ENCODE data around the gene CTSC. TPM values are rescaled to one million over a fixed set of nuclear protein-coding genes. Genes with fewer than 3 reads are reported as not detected.

The CTSC gene
- polyA plus RNA-seq, 1 of the 3 experiments (the other 2 are of a cell fraction) = 104 TPM

- Histone ChIP-seq H3K9ac (no peak overlapping the region), H3K9me2 (no peaks in the 10 kb centered on the region), H4K20me1 (ENCODE audit: insufficient read depth) (no peaks in the 10 kb centered on the region), H3K4me2 (no peak overlapping the region), H3K4me1 (ENCODE audit: control insufficient read depth in 1 of 2, insufficient read depth in 2 of 2, low read depth in 1 of 2, low read length in 1 of 2) (no peaks in the 10 kb centered on the region), H3K27me3 (ENCODE audit: insufficient read depth) (no peaks in the 10 kb centered on the region), H2AFZ (ENCODE audit: low read depth) (no peak overlapping the region), H3F3A (replicated peaks; ENCODE audit: insufficient read depth) (no peaks in the 10 kb centered on the region), H3K79me2 (ENCODE audit: insufficient read depth) (no peaks in the 10 kb centered on the region; the same call in 1 of the 2 replicates), H3K9me3 (no peaks in the 10 kb centered on the region), H3K4me3 (ENCODE audit: low read depth in 2 of 2, low read length in 1 of 2) (no peak overlapping the region), H3K36me3 (replicated peaks in 1 of 2; ENCODE audit: control insufficient read depth in 1 of 2, insufficient read depth in 2 of 2, low read length in 1 of 2) (peaks cover 17 to 19% of the 10 kb centered on the region in 2 experiments), H3K27ac (ENCODE audit: low read depth in 2 of 2, low read length in 1 of 2) (no peak overlapping the region)
- WGBS (ENCODE audit: low lambda C conversion rate) = 96% methylated on average over 2 of the region's 2 CpGs
- POLR2A ChIA-PET = no interaction called here
- CTCF ChIA-PET = interaction anchor here (0.7 to 1.3 kb wide), 2 partner anchors 10 to 36 kb away, joined by 3 to 4 read pairs; partner anchors contain the start of gene CTSC
- no peak for DNase-seq
- TF ChIP-seq YY1 (IDR thresholded peaks at IDR 0.05; ENCODE audit: low read depth) = no peak
- no peak for TF ChIP-seq JUND (IDR thresholded peaks at IDR 0.05)
- no peak for TF ChIP-seq USF1 (IDR thresholded peaks at IDR 0.05; ENCODE audit: borderline replicate concordance, low read depth)
- no peak for TF ChIP-seq ZBTB33 (IDR thresholded peaks at IDR 0.05; ENCODE audit: borderline replicate concordance, low read depth)
- TF ChIP-seq EZH2phosphoT487 (IDR thresholded peaks at IDR 0.05; ENCODE audit: borderline replicate concordance, low read depth) = no peak
- no peak for TF ChIP-seq SIN3A (IDR thresholded peaks at IDR 0.05; ENCODE audit: borderline replicate concordance, low read depth, low read length)
- no peak for TF ChIP-seq RAD21 (IDR thresholded peaks at IDR 0.05; ENCODE audit: low read length)
- TF ChIP-seq CTCF (IDR thresholded peaks at IDR 0.05) = no peak
- TF ChIP-seq TCF12 (IDR thresholded peaks at IDR 0.05) = no peak
- TF ChIP-seq SMC3 (IDR thresholded peaks at IDR 0.05; ENCODE audit: low read depth, low read length) = no peak
- no peak for TF ChIP-seq REST (IDR thresholded peaks at IDR 0.05; ENCODE audit: low read depth, low read length)
- no peak for TF ChIP-seq NFIC (IDR thresholded peaks at IDR 0.05; ENCODE audit: borderline replicate concordance)
- no peak for TF ChIP-seq PBX3 (IDR thresholded peaks at IDR 0.05)
- no peak for TF ChIP-seq CHD2 (IDR thresholded peaks at IDR 0.05; ENCODE audit: low read length, partially characterized antibody)
- no peak for TF ChIP-seq POLR2AphosphoS5 (IDR thresholded peaks at IDR 0.05; ENCODE audit: low read depth, low read length)
- no peak for TF ChIP-seq TEAD4 (IDR thresholded peaks at IDR 0.05; ENCODE audit: borderline replicate concordance, insufficient read depth)
- TF ChIP-seq GABPA (IDR thresholded peaks at IDR 0.05; ENCODE audit: low read depth) = no peak
- TF ChIP-seq ELF1 (IDR thresholded peaks at IDR 0.05) = no peak
- TF ChIP-seq USF2 (IDR thresholded peaks at IDR 0.05; ENCODE audit: borderline replicate concordance, low read depth, low read length) = no peak
These were observed 10.5 kb downstream of the CTSC start for GRCh38 chr11:88327061-88327460.
